K562 (cell line): Measurements from ENCODE around the gene DACT1. TPM values are rescaled to one million over a fixed set of nuclear protein-coding genes. Genes with fewer than 3 reads are reported as not detected.

Source experiments
- ATAC-seq: fragments of 200-7000 bp; cut with Tn5 transposase; 3 replicates; pipeline ENCODE4 v1.9.1; 2020; ENCODE audit warnings: moderate library complexity
- BruUV-seq: library from RNA; stranded (reverse); fragments of 400-500 nt; replicated peaks from 2 replicates; lab custom pipeline; 2021; lab: Mats Ljungman, UMichigan
- CTCF ChIA-PET: fragments of 300-600 bp; formaldehyde crosslinking; extraction: SDS; loops from one replicate; lab custom pipeline; 2021; ENCODE audit warnings: low intra/inter-chr PET ratio; lab: Yijun Ruan, JAX
- POLR2A ChIA-PET: fragments of 300-600, 350-650 bp; sonication (Branson Sonifier 250); formaldehyde crosslinking; extraction: SDS; loops from one replicate; lab custom pipeline; 2021; ENCODE audit warnings: antibody characterized with exemption, inconsistent platforms; lab: Yijun Ruan, JAX
- DNase-seq, 4 experiments: peaks; one replicate each; pipeline versions ENCODE4 v3.0.0 to v3.0.0-alpha.2; 2011 to 2018; ENCODE audit warnings: low spot score in 3 of 4, mixed read lengths in 3 of 4; ENCODE audit errors: extremely low read depth in 1 of 4
- FAIRE-seq: peaks from 2 replicates; lab custom pipeline; 2011; peaks lifted over from hg19 to GRCh38; lab: Jason Lieb, UNC
- H2AFZ ChIP-seq: 2 replicates; pipeline ENCODE4 v1.6.0; 2011; ENCODE audit warnings: low read depth, low read length, control low read depth, inconsistent platforms
- H3K27ac ChIP-seq: fragments of 200-600 bp; 3 replicates; pipeline ENCODE4 v1.8.0; 2011; ENCODE audit warnings: low read depth, mild to moderate bottlenecking, control low read depth, inconsistent platforms, low read length, moderate library complexity, mixed read lengths; ENCODE audit errors: extremely low read depth
- H3K27me3 ChIP-seq, 2 experiments: fragments of 300-600 bp in 1 of 2; 2 replicates in 1 of 2; 3 replicates in 1 of 2; pipeline versions ENCODE4 v1.6.0 to v1.8.0; 2011; ENCODE audit warnings: inconsistent platforms in 2 of 2, low read length in 2 of 2, mild to moderate bottlenecking in 1 of 2, mixed read lengths in 1 of 2, moderate library complexity in 1 of 2; ENCODE audit not compliant: control insufficient read depth in 2 of 2, insufficient read depth in 2 of 2
- H3K36me3 ChIP-seq: fragments of 300-600 bp; 3 replicates; pipeline ENCODE4 v1.8.0; 2011; ENCODE audit warnings: mild to moderate bottlenecking, low read length, inconsistent platforms; ENCODE audit not compliant: control insufficient read depth, insufficient read depth
- H3K4me1 ChIP-seq, 2 experiments: fragments of 200-600 bp in 1 of 2; replicated peaks in 1 of 2; 2 replicates in 1 of 2; 3 replicates in 1 of 2; pipeline versions ENCODE4 v1.5.1 to v1.8.0; 2011; ENCODE audit warnings: inconsistent platforms in 2 of 2, low read length in 2 of 2, mild to moderate bottlenecking in 1 of 2, mixed read lengths in 1 of 2, moderate library complexity in 1 of 2; ENCODE audit not compliant: control insufficient read depth in 2 of 2, insufficient read depth in 2 of 2
- H3K4me2 ChIP-seq: 2 replicates; pipeline ENCODE4 v1.6.1; 2011; ENCODE audit warnings: low read length, control low read depth, inconsistent platforms, mixed read lengths; ENCODE audit not compliant: insufficient read depth
- H3K4me3 ChIP-seq: fragments of 200-600 bp; sonication (generic), shearing (Covaris generic); 2 replicates; pipeline ENCODE4 v1.5.1; 2016; ENCODE audit warnings: control low read depth, inconsistent platforms
- H3K79me2 ChIP-seq: fragments of 200-600 bp; 3 replicates; pipeline ENCODE4 v1.8.0; 2011; ENCODE audit warnings: low read length, inconsistent platforms; ENCODE audit not compliant: control insufficient read depth, insufficient read depth
- H3K9ac ChIP-seq, 2 experiments: 2 replicates each; pipeline versions ENCODE4 v1.6.0 to v1.6.1; 2011; ENCODE audit warnings: low read depth in 2 of 2, low read length in 2 of 2, control low read depth in 1 of 2, inconsistent platforms in 1 of 2, mild to moderate bottlenecking in 1 of 2, mixed read lengths in 1 of 2; ENCODE audit not compliant: insufficient read depth in 1 of 2
- H3K9me1 ChIP-seq: one replicate; pipeline ENCODE4 v1.6.0; 2011; ENCODE audit warnings: inconsistent platforms, mild to moderate bottlenecking, low read length, moderate library complexity; ENCODE audit not compliant: control insufficient read depth, insufficient read depth
- H3K9me3 ChIP-seq: replicated peaks from 2 replicates; pipeline ENCODE4 v1.5.1; 2011; ENCODE audit warnings: low read depth, low read length, inconsistent platforms; ENCODE audit not compliant: control insufficient read depth, insufficient read depth
- H4K20me1 ChIP-seq: replicated peaks from 2 replicates; pipeline ENCODE4 v1.6.1; 2011; ENCODE audit warnings: low read length, inconsistent platforms, mixed read lengths; ENCODE audit not compliant: control insufficient read depth, insufficient read depth
- EGR1 ChIP-seq: fragments of 450-650 bp; conservative IDR thresholded peaks from 2 replicates; pipeline ENCODE4 v1.6.1; 2017; ENCODE audit warnings: mild to moderate bottlenecking
- HDAC1 ChIP-seq, 2 experiments: fragments of 450-650 bp; IDR thresholded peaks; 2 replicates each; pipeline ENCODE4 v1.6.1; 2016 to 2017; ENCODE audit warnings: inconsistent platforms in 1 of 2, mild to moderate bottlenecking in 1 of 2, moderate library complexity in 1 of 2
- HLTF ChIP-seq: fragments of 450-650 bp; IDR thresholded peaks from 2 replicates; pipeline ENCODE4 v1.6.1; 2016
- LARP7 ChIP-seq: fragments of 450-650 bp; IDR thresholded peaks from 2 replicates; pipeline ENCODE4 v1.6.1; 2016
- PHB2 ChIP-seq: fragments of 450-650 bp; IDR thresholded peaks from 2 replicates; pipeline ENCODE4 v1.6.1; 2017; ENCODE audit warnings: low read depth
- POU5F1 ChIP-seq: fragments of 150-350 bp; IDR thresholded peaks from 2 replicates; pipeline ENCODE4 v1.6.1; 2014; ENCODE audit warnings: borderline replicate concordance, low read length, low read depth, mild to moderate bottlenecking; ENCODE audit not compliant: partially characterized antibody
- PRMT5 ChIP-seq: sonication (generic); formaldehyde crosslinking; IDR thresholded peaks from 2 replicates; pipeline ENCODE4 v1.5.0; 2020; ENCODE audit warnings: missing genetic modification reagents
- TEAD4 ChIP-seq, 2 experiments: sonication (generic) in 1 of 2; formaldehyde crosslinking in 1 of 2; IDR thresholded peaks; 2 replicates each; pipeline versions ENCODE4 v1.6.1 to v1.8.0; 2012 to 2022; ENCODE audit warnings: borderline replicate concordance in 1 of 2, inconsistent platforms in 1 of 2, low read length in 1 of 2, mild to moderate bottlenecking in 1 of 2, missing genetic modification reagents in 1 of 2
- XRCC5 ChIP-seq: fragments of 200-400 bp; formaldehyde crosslinking; IDR thresholded peaks from 2 replicates; pipeline ENCODE4 v1.6.1; 2017; ENCODE audit warnings: low read depth, mild to moderate bottlenecking, low read length
- ZNF121 ChIP-seq: sonication (generic); formaldehyde crosslinking; conservative IDR thresholded peaks from 2 replicates; pipeline ENCODE4 v1.8.0; 2022; ENCODE audit warnings: missing genetic modification reagents
- ZNF174 ChIP-seq: fragments of 250-450 bp; sonication (Bioruptor Pico); IDR thresholded peaks from 2 replicates; pipeline ENCODE4 v1.4.0; 2020; ENCODE audit warnings: mild to moderate bottlenecking
- ZNF668 ChIP-seq: fragments of 250-450 bp; sonication (Bioruptor Pico); IDR thresholded peaks from 2 replicates; pipeline ENCODE4 v1.8.0; 2022; ENCODE audit warnings: mild to moderate bottlenecking, inconsistent platforms
- WGBS: fragments of 100-300 bp; shearing (Covaris generic); methylation state at CpG from one replicate; pipeline ENCODE4 v1.1.6; 2016; ENCODE audit warnings: low coverage, mixed read lengths; ENCODE audit not compliant: insufficient coverage; ENCODE audit errors: missing lambda C conversion rate; 5-methylcytosine and 5-hydroxymethylcytosine counted together
- in situ Hi-C: fragments of 300-500 bp; cut with MboI; formaldehyde crosslinking; loops from 4 replicates; pipeline ENCODE4 v1.15.0; 2018; ENCODE audit warnings: inconsistent platforms, mixed read lengths
- intact Hi-C: fragments of 100-400 bp; cut with micrococcal nuclease; formaldehyde crosslinking; loops from 2 replicates; pipeline ENCODE4 v1.14.2; 2022
- polyA plus RNA-seq, 8 experiments: library from polyadenylated mRNA; depleted of rRNA in 4 of 8; stranded (reverse) in 5 of 8; unstranded in 3 of 8; fragments of >200 nt; fragmentation: Nextera tagmentation in 2 of 8; fragmentation: Illumina TruSeq in 1 of 8; extraction: Ambion mirVana in 2 of 8; extraction: Trizol in 1 of 8; gene quantifications; 2 replicates each; pipeline versions ENCODE4 v1.2.1 to v1.2.3, GENCODE V29; 2011 to 2014; ENCODE audit warnings: inconsistent platforms in 1 of 8, missing spikeins in 1 of 8
- total RNA-seq, 7 experiments: library from RNA; depleted of rRNA in 6 of 7; stranded (reverse); fragments of >200 nt in 6 of 7; fragmentation: Illumina TruSeq in 2 of 7; extraction: Trizol in 2 of 7; gene quantifications; 2 replicates each; pipeline versions ENCODE4 v1.2.1 to v1.2.3, GENCODE V29; 2011 to 2021; ENCODE audit warnings: low replicate concordance in 1 of 7
- TF ChIP-seq, protein P1 (sequence below): fragments of 450-650 bp; IDR thresholded peaks from 2 replicates; pipeline ENCODE4 v1.6.1; 2016; ENCODE audit warnings: low read depth, mild to moderate bottlenecking, moderate library complexity
- TF ChIP-seq, protein P2 (sequence below): fragments of 250-450 bp; sonication (Bioruptor Pico); IDR thresholded peaks from 2 replicates; pipeline ENCODE4 v1.4.0; 2020
- TF ChIP-seq, protein P3 (sequence below): fragments of 200-800 bp; sonication (Bioruptor generic); IDR thresholded peaks from 2 replicates; pipeline ENCODE4 v1.6.1; 2017; ENCODE audit warnings: missing genetic modification characterization, missing compliant biosample characterization

DACT1 gene
- total and polyA plus RNA-seq, 9 of the 15 experiments (the other 6 are each of a cell fraction or from before 2014, with no cell fraction given), result 0.07 to 0.30 (median 0.13) TPM

DNA sequence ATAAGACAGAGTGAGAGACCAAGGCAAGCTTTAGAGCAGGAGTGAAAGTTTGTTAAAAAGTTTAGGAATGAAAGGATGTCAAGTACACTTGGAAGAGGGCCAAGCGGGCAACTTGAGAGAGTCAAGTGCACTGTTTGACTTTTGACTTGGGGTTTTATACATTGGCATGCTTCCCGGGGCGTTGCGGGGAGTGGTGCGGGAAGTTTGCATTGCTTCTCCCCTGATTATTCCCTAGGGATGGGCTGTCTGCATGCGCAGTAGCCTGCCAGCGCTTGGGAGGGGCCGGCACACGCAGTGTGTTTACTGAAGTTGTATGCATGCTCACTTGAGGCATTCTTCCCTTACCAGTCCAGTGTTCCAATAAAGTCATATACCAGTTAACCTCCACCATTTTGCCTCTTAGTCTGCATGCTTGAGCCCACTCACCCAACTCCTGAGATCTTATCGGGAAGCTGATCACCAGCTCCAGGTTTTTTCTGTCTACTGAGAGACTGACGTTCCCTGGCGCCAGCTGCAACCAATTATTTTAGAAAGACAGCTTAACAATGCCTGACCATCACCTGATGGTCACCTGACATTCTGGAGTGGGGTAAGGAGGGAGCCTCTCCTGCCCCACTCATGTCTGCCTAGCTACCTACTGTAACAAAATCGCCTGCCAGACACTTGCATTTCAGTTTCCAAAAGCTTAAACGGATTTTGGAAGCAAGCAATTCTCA, 53.2 kb downstream of the DACT1 start:
- intact Hi-C loops, result no loop called here
- Histone ChIP-seq H3K4me3 (no peak overlapping the region), H3K27me3 (no peaks in the 10 kb centered on the region), H2AFZ (no peak overlapping the region), H3K9me3 (no peaks in the 10 kb centered on the region), H3K4me1 (no peaks in the 10 kb centered on the region), H3K9ac (no peak overlapping the region), H3K27ac (no peak overlapping the region), H3K36me3 (no peaks in the 10 kb centered on the region), H4K20me1 (no peaks in the 10 kb centered on the region), H3K4me2 (no peak overlapping the region), H3K9me1 (no peaks in the 10 kb centered on the region), H3K79me2 (no peaks in the 10 kb centered on the region)
- WGBS, result 0% methylated on average over 12 of the region's 14 CpGs
- ChIA-PET CTCF (no interaction called here), POLR2A (no interaction called here)
- no peak for FAIRE-seq
- no peak for DNase-seq
- BruUV-seq, result no TSS peak
- no peak for ATAC-seq
- in situ Hi-C loops, result no loop called here
- TF ChIP-seq PRMT5 (CRISPR knock-in tag) (no peak), EGR1 (no peak), TEAD4 (IDR thresholded peaks at IDR 0.05; ENCODE audit: low read length) (no peak), TEAD4 (CRISPR knock-in tag; IDR thresholded peaks at IDR 0.05; ENCODE audit: borderline replicate concordance) (no peak), HDAC1 (IDR thresholded peaks at IDR 0.05) (no peak), HLTF (no peak), ZNF668 (no peak), PHB2 (no peak), ZNF121 (CRISPR knock-in tag) (no peak), ZNF174 (CRISPR knock-in tag) (no peak), LARP7 (no peak), POU5F1 (no peak), XRCC5 (no peak)
- TF ChIP-seq, protein P1, sequence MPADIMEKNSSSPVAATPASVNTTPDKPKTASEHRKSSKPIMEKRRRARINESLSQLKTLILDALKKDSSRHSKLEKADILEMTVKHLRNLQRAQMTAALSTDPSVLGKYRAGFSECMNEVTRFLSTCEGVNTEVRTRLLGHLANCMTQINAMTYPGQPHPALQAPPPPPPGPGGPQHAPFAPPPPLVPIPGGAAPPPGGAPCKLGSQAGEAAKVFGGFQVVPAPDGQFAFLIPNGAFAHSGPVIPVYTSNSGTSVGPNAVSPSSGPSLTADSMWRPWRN, result no peak
- TF ChIP-seq, protein P2, sequence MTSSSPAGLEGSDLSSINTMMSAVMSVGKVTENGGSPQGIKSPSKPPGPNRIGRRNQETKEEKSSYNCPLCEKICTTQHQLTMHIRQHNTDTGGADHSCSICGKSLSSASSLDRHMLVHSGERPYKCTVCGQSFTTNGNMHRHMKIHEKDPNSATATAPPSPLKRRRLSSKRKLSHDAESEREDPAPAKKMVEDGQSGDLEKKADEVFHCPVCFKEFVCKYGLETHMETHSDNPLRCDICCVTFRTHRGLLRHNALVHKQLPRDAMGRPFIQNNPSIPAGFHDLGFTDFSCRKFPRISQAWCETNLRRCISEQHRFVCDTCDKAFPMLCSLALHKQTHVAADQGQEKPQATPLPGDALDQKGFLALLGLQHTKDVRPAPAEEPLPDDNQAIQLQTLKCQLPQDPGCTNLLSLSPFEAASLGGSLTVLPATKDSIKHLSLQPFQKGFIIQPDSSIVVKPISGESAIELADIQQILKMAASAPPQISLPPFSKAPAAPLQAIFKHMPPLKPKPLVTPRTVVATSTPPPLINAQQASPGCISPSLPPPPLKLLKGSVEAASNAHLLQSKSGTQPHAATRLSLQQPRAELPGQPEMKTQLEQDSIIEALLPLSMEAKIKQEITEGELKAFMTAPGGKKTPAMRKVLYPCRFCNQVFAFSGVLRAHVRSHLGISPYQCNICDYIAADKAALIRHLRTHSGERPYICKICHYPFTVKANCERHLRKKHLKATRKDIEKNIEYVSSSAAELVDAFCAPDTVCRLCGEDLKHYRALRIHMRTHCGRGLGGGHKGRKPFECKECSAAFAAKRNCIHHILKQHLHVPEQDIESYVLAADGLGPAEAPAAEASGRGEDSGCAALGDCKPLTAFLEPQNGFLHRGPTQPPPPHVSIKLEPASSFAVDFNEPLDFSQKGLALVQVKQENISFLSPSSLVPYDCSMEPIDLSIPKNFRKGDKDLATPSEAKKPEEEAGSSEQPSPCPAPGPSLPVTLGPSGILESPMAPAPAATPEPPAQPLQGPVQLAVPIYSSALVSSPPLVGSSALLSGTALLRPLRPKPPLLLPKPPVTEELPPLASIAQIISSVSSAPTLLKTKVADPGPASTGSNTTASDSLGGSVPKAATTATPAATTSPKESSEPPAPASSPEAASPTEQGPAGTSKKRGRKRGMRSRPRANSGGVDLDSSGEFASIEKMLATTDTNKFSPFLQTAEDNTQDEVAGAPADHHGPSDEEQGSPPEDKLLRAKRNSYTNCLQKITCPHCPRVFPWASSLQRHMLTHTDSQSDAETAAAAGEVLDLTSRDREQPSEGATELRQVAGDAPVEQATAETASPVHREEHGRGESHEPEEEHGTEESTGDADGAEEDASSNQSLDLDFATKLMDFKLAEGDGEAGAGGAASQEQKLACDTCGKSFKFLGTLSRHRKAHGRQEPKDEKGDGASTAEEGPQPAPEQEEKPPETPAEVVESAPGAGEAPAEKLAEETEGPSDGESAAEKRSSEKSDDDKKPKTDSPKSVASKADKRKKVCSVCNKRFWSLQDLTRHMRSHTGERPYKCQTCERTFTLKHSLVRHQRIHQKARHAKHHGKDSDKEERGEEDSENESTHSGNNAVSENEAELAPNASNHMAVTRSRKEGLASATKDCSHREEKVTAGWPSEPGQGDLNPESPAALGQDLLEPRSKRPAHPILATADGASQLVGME, result no peak
- TF ChIP-seq, protein P3, sequence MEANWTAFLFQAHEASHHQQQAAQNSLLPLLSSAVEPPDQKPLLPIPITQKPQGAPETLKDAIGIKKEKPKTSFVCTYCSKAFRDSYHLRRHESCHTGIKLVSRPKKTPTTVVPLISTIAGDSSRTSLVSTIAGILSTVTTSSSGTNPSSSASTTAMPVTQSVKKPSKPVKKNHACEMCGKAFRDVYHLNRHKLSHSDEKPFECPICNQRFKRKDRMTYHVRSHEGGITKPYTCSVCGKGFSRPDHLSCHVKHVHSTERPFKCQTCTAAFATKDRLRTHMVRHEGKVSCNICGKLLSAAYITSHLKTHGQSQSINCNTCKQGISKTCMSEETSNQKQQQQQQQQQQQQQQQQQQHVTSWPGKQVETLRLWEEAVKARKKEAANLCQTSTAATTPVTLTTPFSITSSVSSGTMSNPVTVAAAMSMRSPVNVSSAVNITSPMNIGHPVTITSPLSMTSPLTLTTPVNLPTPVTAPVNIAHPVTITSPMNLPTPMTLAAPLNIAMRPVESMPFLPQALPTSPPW (CRISPR knock-in tag), result no peak
